Neural crest cell (in vitro differentiated cells): ENCODE measurements around the gene GRM3. TPM values are rescaled to one million over a fixed set of nuclear protein-coding genes. Genes with fewer than 3 reads are reported as not detected.
A peak's percentile ranks its signal among the peaks of the same experiment; 100 is the strongest.
"Not testable (repeated sequence)": the region's sequence is repeated elsewhere in the genome, so short reads cannot be mapped to it uniquely, and the experiment has no call there.

Source experiments
- DNase-seq: peaks from one replicate; pipeline ENCODE4 v3.0.0; 2021; ENCODE audit warnings: low read depth, mixed read lengths, low spot score
- H3K27ac Mint-ChIP-seq: one replicate; pipeline ENCODE4 v1.8.0; 2021; ENCODE audit warnings: mild to moderate bottlenecking, mixed read lengths; ENCODE audit not compliant: unreplicated experiment
- H3K27me3 Mint-ChIP-seq: 2 replicates; pipeline ENCODE4 v1.8.0; 2021; ENCODE audit warnings: low read depth, mild to moderate bottlenecking, mixed read lengths
- H3K36me3 Mint-ChIP-seq: 2 replicates; pipeline ENCODE4 v1.8.0; 2021; ENCODE audit warnings: low read depth, mild to moderate bottlenecking, mixed read lengths
- H3K4me1 Mint-ChIP-seq: 2 replicates; pipeline ENCODE4 v1.8.0; 2021; ENCODE audit warnings: mixed read lengths
- H3K4me3 Mint-ChIP-seq: one replicate; pipeline ENCODE4 v1.8.0; 2021; ENCODE audit warnings: mild to moderate bottlenecking, mixed read lengths
- H3K9me3 Mint-ChIP-seq: 2 replicates; pipeline ENCODE4 v1.8.0; 2021; ENCODE audit warnings: mixed read lengths
- long read RNA-seq: library from polyadenylated mRNA; unstranded; transcript quantifications from one replicate; pipeline ENCODE4 v2.0.0, GENCODE V29; 2020
- total RNA-seq: library from RNA; stranded (reverse); gene quantifications from 2 replicates; pipeline ENCODE4 v1.2.1, GENCODE V29; 2021
- TF ChIP-seq, protein P1 (sequence below): fragments of 200-600 bp; sonication (generic); conservative IDR thresholded peaks from 2 replicates; pipeline ENCODE4 v1.5.0; 2021; ENCODE audit warnings: antibody characterized with exemption, mild to moderate bottlenecking

The GRM3 gene
- total RNA-seq, result 2.9 and 3.4 TPM in 2 replicates
- long read RNA-seq, full-length matches to known transcripts, result 5 of 7 reads
- long read RNA-seq, partial matches to known transcripts, result 1 of 7 reads
- long read RNA-seq, other reads (novel, unspliced or antisense), result 1 of 7 reads

DNA sequence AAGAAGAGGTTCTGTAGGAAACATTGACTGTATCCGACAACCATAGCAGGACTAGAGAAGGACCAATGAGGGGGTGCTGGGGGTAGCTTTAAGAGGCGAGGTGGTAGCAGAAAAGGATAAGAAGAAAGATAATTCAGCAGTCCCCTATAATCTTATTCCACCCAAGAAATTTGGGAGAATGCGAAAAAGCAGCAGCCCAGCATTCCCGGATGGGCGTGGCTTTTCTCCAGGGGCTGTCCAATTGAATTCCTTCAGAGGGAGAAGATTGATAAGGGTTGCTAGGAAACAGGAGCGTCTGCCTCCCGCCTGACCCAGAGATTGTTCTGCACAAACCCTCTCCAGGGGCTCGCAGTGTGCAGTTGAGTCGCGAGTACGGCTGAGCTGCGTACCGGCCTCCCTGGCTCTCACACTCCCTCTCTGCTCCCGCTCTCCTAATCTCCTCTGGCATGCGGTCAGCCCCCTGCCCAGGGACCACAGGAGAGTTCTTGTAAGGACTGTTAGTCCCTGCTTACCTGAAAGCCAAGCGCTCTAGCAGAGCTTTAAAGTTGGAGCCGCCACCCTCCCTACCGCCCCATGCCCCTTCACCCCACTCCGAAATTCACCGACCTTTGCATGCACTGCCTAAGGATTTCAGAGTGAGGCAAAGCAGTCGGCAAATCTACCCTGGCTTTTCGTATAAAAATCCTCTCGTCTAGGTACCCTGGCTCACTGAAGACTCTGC lies at the start of gene GRM3:
GRM3 (plus strand) TSS at position 349 of the 721 bp plus-strand sequence. CDS start 121,237 bp downstream, outside the sequence.
- no peak within 1 kb of the TSS for H3K27ac Mint-ChIP-seq
- no peaks in the 10 kb centered on the region for H3K36me3 Mint-ChIP-seq
- H3K4me1 Mint-ChIP-seq, result peaks cover 14% of the 10 kb centered on the region
- no peaks in the 10 kb centered on the region for H3K9me3 Mint-ChIP-seq
- TF ChIP-seq, protein P1, sequence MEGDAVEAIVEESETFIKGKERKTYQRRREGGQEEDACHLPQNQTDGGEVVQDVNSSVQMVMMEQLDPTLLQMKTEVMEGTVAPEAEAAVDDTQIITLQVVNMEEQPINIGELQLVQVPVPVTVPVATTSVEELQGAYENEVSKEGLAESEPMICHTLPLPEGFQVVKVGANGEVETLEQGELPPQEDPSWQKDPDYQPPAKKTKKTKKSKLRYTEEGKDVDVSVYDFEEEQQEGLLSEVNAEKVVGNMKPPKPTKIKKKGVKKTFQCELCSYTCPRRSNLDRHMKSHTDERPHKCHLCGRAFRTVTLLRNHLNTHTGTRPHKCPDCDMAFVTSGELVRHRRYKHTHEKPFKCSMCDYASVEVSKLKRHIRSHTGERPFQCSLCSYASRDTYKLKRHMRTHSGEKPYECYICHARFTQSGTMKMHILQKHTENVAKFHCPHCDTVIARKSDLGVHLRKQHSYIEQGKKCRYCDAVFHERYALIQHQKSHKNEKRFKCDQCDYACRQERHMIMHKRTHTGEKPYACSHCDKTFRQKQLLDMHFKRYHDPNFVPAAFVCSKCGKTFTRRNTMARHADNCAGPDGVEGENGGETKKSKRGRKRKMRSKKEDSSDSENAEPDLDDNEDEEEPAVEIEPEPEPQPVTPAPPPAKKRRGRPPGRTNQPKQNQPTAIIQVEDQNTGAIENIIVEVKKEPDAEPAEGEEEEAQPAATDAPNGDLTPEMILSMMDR, result no peak
- H3K27me3 Mint-ChIP-seq, result peaks cover 50% of the 10 kb centered on the region
- H3K4me3 Mint-ChIP-seq, result peak within 1 kb of the TSS; percentile 95
- peak; percentile 57 for DNase-seq

DNA sequence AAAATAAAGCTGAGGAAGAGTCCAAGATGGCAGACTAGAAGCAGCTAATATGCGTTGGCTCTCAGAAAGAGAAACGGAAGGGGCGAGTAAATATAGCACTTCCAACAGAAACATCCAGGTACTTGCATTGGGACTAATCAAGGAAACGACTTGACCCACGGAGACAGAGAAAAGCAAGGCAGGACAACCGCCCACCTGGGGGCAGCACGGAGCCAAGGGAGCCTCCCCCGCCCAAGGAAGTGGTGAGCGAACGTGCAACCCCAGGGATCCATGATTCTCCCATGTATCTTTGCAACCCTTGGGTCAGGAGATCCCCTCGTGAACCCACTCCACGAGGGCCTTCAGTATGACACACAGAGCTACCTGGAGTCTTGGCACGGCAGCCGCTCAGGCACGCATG lies 45.4 kb upstream of the GRM3 start:
- no peaks in the 10 kb centered on the region for H3K4me1 Mint-ChIP-seq
- H3K27me3 Mint-ChIP-seq, result no peaks in the 10 kb centered on the region
- TF ChIP-seq, protein P1, result peak; percentile 40
- H3K9me3 Mint-ChIP-seq, result no peaks in the 10 kb centered on the region
- no peak overlapping the region for H3K4me3 Mint-ChIP-seq
- no peak overlapping the region for H3K27ac Mint-ChIP-seq
- DNase-seq, result peak; percentile 24
- no peaks in the 10 kb centered on the region for H3K36me3 Mint-ChIP-seq

DNA sequence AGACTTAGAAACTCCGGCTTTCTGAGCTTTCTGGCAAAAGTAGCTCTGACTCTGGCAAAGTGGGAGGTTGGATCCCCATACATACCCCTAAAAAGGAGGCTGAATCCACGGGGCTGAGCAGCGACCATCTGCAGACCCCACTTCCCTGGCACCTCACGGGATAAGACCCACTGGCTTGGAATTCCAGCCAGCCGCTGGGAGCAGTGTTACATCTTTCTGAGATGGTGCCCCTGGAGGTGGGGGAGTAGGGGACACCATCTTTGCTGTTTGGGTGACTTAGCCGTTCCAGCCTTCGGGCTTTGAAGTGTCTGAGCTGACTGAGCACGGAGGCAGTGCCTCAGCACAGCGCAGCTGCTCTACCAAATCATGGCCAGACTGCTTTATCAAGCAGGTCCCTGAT lies 45.0 kb upstream of the GRM3 start:
- H3K27ac Mint-ChIP-seq, result no peak overlapping the region
- no peaks in the 10 kb centered on the region for H3K27me3 Mint-ChIP-seq
- H3K4me3 Mint-ChIP-seq, result no peak overlapping the region
- TF ChIP-seq, protein P1, result no peak
- H3K36me3 Mint-ChIP-seq, result no peaks in the 10 kb centered on the region
- no peaks in the 10 kb centered on the region for H3K9me3 Mint-ChIP-seq
- H3K4me1 Mint-ChIP-seq, result no peaks in the 10 kb centered on the region
- DNase-seq, result no peak

DNA sequence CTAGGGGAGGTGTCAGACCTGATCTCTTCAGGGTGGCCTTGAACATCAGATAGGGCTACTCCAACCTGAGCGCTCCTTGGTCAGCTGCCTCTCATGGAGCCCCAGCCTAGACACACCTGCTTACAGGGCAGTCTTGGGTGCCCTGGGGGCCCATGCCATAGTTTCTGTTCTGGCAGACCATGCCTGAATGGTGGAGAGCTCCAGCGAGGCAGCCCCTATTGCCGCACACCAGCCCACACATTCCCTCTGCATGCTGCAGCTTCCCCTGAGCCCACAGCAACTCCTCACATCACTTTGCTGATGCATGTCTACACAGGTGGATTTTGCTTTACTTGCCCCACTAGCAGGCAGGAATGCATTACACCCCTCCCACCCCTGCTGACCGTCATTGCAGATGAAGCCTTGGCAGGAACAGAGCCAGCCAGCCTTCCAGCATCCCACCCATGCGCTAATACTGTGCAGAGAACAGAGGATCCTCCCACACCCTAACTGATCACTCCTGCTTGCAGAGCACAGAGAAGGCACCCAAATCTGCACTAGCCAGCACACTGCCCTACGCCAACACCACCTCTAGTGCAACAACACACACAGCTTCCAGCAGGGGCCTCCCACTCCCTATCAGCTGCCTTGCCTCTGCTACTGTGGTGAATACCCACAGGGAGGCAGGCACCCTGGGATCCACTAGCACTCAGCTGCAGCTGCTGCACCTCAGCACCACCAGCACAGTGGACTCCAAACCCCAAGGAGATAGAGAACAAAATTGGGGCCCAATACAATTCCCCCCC lies 43.0 kb upstream of the GRM3 start:
- Mint-ChIP-seq H3K27ac (no peak overlapping the region), H3K36me3 (no peaks in the 10 kb centered on the region), H3K4me1 (no peaks in the 10 kb centered on the region), H3K4me3 (no peak overlapping the region), H3K9me3 (peaks cover 10% of the 10 kb centered on the region), H3K27me3 (no peaks in the 10 kb centered on the region)
- DNase-seq, result no peak
- TF ChIP-seq, protein P1, result peak; percentile 17

DNA sequence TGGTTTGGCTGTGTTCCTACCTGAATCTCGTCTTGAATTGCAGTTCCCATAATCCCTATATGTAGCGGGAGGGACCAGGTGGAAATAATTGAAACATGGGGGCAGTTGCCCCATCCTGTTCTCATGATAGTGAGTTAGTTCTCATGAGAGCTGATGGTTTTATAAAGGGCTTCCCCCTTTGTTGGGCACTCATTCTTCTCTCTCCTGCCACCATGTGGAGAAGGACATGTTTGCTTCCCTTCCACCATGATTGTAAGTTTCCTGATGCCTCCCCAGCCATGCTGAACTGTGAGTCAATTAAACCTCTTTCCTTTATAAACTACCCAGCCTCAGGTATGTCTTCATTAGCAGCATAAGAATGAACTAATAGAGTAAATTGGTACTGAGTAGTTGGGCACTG lies 28.0 kb upstream of the GRM3 start:
- not testable (repeated sequence) for H3K4me3 Mint-ChIP-seq, DNase-seq, H3K27me3 Mint-ChIP-seq, H3K4me1 Mint-ChIP-seq, H3K27ac Mint-ChIP-seq, H3K36me3 Mint-ChIP-seq
- TF ChIP-seq, protein P1, result peak; percentile 26
- peaks cover 13% of the 10 kb centered on the region for H3K9me3 Mint-ChIP-seq
